Right atrium auricular region (tissue), 2 donors: ENCODE data around the gene BMAL1. TPM values are rescaled to one million over a fixed set of nuclear protein-coding genes. Genes with fewer than 3 reads are reported as not detected.

Experiments
- DNase-seq: peaks from one replicate; pipeline ENCODE4 v3.0.0-alpha.2; 2019; ENCODE audit warnings: low spot score
- H3K27ac ChIP-seq, 2 donors: fragments of 200-600 bp; sonication (generic); 1 replicate in 1 of 2; 2 replicates in 1 of 2; pipeline ENCODE4 v1.5.1; 2016 to 2019
- H3K27me3 ChIP-seq, 2 donors: fragments of 200-600 bp; sonication (generic); one replicate each; pipeline versions ENCODE4 v1.5.1 to v1.6.0; 2017 to 2019
- H3K36me3 ChIP-seq: fragments of 200-600 bp; sonication (generic); one replicate; pipeline ENCODE4 v1.5.1; 2016
- H3K4me1 ChIP-seq, 2 donors: fragments of 200-600 bp; sonication (generic); one replicate each; pipeline versions ENCODE4 v1.5.1 to v1.6.0; 2017 to 2019
- H3K4me3 ChIP-seq, 2 donors: fragments of 200-600 bp; sonication (generic); 1 replicate in 1 of 2; 2 replicates in 1 of 2; pipeline ENCODE4 v1.5.1; 2017 to 2019; ENCODE audit warnings: mild to moderate bottlenecking in 1 of 2, moderate library complexity in 1 of 2
- H3K9me3 ChIP-seq, 2 donors: fragments of 200-600 bp; sonication (generic); one replicate each; pipeline ENCODE4 v1.5.1; 2019
- total RNA-seq, 2 donors: library from RNA; depleted of rRNA; stranded (reverse); fragments of >200 nt; gene quantifications; one replicate each; pipeline ENCODE4 v1.1.0, GENCODE V29; 2016
- TF ChIP-seq, protein P1 (sequence below), 2 donors: fragments of 200-600 bp; sonication (generic); IDR thresholded peaks; one replicate each; pipeline ENCODE4 v1.5.1; 2019; ENCODE audit warnings: antibody characterized with exemption in 2 of 2

Gene BMAL1
- total RNA-seq, 2 donors from 2014 or later = 20.7 to 24.9 TPM

DNA sequence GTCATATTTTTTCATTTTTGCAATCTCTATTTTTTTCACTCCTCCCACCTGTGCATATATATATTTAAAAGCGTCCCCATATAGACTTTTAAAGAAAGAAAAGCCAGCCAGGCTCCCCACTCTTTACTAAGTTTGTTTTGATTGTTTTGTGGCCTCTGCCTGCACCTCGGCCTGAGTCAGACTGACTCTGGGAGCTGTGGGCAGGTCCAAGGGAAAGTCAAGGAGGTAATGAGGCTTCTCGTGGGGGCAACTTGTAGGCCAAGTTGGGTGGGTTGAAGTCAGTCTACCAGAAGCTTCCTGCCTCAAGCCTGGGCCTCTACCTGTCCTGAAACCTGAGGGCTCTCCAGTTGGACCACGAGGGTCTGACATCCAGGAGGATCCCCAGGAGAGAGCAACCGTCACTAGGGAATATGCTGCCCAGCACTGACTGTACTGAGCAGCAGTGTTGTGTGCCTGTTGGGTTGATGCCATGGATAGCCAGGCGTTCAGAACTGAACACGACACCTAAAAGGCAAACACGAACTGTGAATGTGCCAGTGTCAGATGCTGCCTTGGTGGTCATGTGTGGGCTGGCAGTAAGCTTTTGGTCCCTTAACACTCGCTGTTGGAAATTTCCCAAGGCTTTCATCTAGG, 58.8 kb downstream of the BMAL1 start:
- no peaks in the 10 kb centered on the region for H3K9me3 ChIP-seq
- DNase-seq = no peak
- TF ChIP-seq, protein P1, sequence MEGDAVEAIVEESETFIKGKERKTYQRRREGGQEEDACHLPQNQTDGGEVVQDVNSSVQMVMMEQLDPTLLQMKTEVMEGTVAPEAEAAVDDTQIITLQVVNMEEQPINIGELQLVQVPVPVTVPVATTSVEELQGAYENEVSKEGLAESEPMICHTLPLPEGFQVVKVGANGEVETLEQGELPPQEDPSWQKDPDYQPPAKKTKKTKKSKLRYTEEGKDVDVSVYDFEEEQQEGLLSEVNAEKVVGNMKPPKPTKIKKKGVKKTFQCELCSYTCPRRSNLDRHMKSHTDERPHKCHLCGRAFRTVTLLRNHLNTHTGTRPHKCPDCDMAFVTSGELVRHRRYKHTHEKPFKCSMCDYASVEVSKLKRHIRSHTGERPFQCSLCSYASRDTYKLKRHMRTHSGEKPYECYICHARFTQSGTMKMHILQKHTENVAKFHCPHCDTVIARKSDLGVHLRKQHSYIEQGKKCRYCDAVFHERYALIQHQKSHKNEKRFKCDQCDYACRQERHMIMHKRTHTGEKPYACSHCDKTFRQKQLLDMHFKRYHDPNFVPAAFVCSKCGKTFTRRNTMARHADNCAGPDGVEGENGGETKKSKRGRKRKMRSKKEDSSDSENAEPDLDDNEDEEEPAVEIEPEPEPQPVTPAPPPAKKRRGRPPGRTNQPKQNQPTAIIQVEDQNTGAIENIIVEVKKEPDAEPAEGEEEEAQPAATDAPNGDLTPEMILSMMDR (IDR thresholded peaks at IDR 0.05) = no peak
- peaks cover 0 to 55% of the 10 kb centered on the region in 2 donors for H3K4me1 ChIP-seq
- no peak overlapping the region for H3K4me3 ChIP-seq
- H3K27ac ChIP-seq = no peak overlapping the region
- H3K27me3 ChIP-seq = no peaks in the 10 kb centered on the region
- no peaks in the 10 kb centered on the region for H3K36me3 ChIP-seq

- DNase-seq = no peak
- TF ChIP-seq, protein P1 (IDR thresholded peaks at IDR 0.05) = no peak
- H3K4me1 ChIP-seq = peaks cover 0 to 46% of the 10 kb centered on the region in 2 donors
- no peaks in the 10 kb centered on the region for H3K36me3 ChIP-seq
- H3K27ac ChIP-seq = peak overlapping the region; percentile 8 to 32
- peak overlapping the region in 1 of 2 donors; percentile 20 for H3K4me3 ChIP-seq
- H3K9me3 ChIP-seq = no peaks in the 10 kb centered on the region
- no peaks in the 10 kb centered on the region for H3K27me3 ChIP-seq
Measured at GRCh38 chr11:13338019-13338426, 60.4 kb downstream of the BMAL1 start.

- H3K4me3 ChIP-seq = peak overlapping the region in 1 of 2 donors; percentile 20
- no peaks in the 10 kb centered on the region for H3K27me3 ChIP-seq
- no peaks in the 10 kb centered on the region for H3K9me3 ChIP-seq
- H3K27ac ChIP-seq = peak overlapping the region; percentile 8 to 32
- H3K4me1 ChIP-seq = peaks cover 0 to 41% of the 10 kb centered on the region in 2 donors
- H3K36me3 ChIP-seq = no peaks in the 10 kb centered on the region
- no peak for DNase-seq
- TF ChIP-seq, protein P1 (IDR thresholded peaks at IDR 0.05) = no peak
Measured at GRCh38 chr11:13338427-13339069, 61.0 kb downstream of the BMAL1 start.

DNA sequence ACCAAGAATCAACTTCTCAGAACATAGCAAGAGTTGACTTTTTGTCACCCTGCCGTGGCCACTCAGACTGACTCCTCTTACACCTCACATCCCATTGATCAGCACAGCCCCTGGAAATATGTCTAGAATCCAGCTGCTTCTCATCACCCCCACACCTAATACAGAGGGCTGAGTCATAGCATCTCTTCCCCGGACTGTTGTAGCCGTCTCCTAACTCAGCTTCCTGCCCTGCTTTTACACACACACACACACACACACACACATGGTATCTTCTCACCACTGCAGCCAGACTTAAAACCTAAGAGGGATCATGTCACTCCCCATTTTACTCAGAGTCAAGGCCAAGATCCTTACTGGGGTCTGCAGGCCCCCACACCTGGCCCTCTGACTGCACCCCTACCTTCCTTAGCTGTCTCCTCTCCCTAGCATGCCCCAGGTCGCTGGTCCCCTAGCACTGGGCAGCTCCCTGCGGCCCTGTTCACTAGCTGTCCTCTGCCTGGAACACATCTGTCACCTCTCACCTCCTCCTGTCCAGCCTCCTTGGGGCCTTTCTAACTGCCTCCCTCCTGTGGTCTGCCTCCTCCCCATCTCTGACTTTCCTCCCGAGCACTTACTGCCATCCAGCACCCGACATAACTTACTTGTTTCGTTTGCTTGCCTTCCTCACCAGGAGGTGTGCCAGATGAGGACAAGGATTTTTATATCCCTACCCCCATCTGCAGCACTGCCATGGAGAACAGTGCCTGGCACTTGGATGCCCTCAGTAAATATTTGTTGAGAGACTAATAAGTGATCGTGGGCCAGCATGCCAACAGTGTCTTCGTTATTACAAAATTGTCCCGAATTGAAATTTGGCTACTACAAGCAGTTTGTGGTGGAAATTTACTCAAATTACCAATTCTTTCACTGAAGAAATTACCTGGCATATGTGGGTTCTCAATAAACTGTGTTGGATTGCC, 61.9 kb downstream of the BMAL1 start:
- no peaks in the 10 kb centered on the region for H3K9me3 ChIP-seq
- no peaks in the 10 kb centered on the region for H3K36me3 ChIP-seq
- peaks cover 0 to 32% of the 10 kb centered on the region in 2 donors for H3K4me1 ChIP-seq
- no peak overlapping the region for H3K4me3 ChIP-seq
- no peak for DNase-seq
- peak overlapping the region; percentile 8 to 14 for H3K27ac ChIP-seq
- no peaks in the 10 kb centered on the region for H3K27me3 ChIP-seq
- TF ChIP-seq, protein P1 (IDR thresholded peaks at IDR 0.05) = no peak

DNA sequence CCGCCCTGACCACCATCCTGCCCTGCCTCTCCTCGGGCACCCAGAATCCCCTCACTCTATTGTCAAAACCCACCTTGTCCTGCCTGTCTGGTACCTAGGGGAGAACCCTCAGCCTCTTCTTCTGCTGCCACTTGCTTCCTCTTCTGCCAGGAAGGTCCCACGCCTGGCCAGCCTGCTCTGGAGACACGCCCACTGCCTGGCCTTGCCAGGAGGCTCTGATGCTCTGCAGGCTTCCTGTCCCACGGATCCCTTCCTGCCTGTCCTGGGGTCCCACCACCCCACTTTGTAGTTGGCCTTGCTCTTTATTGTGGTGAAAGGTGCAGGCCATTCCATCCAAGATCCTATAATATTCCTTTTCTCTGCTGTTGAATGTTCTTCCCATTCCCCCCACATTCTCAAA, 63.4 kb downstream of the BMAL1 start:
- DNase-seq = no peak
- H3K36me3 ChIP-seq = no peaks in the 10 kb centered on the region
- no peaks in the 10 kb centered on the region for H3K27me3 ChIP-seq
- no peaks in the 10 kb centered on the region for H3K9me3 ChIP-seq
- TF ChIP-seq, protein P1 (IDR thresholded peaks at IDR 0.05) = no peak
- no peak overlapping the region for H3K27ac ChIP-seq
- no peak overlapping the region for H3K4me3 ChIP-seq
- H3K4me1 ChIP-seq = peaks cover 0 to 24% of the 10 kb centered on the region in 2 donors
